Type B pancreatic cell (in vitro differentiated cells): Measurements from ENCODE around the gene DOCK4. TPM values are rescaled to one million over a fixed set of nuclear protein-coding genes. Genes with fewer than 3 reads are reported as not detected.

Experiments used
- DNase-seq: peaks from one replicate; pipeline ENCODE4 v3.0.0; 2021; ENCODE audit warnings: mixed read lengths; ENCODE audit not compliant: unreplicated experiment; ENCODE audit errors: extremely low spot score
- H3K27ac Mint-ChIP-seq: 2 replicates; pipeline ENCODE4 v1.8.0; 2021; ENCODE audit warnings: mild to moderate bottlenecking, mixed read lengths
- H3K27me3 Mint-ChIP-seq: 2 replicates; pipeline ENCODE4 v1.8.0; 2021; ENCODE audit warnings: mixed read lengths
- H3K36me3 Mint-ChIP-seq: 2 replicates; pipeline ENCODE4 v1.8.0; 2021; ENCODE audit warnings: mixed read lengths
- H3K4me1 Mint-ChIP-seq: one replicate; pipeline ENCODE4 v1.8.0; 2021; ENCODE audit warnings: mixed read lengths; ENCODE audit not compliant: unreplicated experiment
- H3K4me3 Mint-ChIP-seq: 2 replicates; pipeline ENCODE4 v1.8.0; 2021; ENCODE audit warnings: mild to moderate bottlenecking, mixed read lengths
- H3K9me3 Mint-ChIP-seq: 2 replicates; pipeline ENCODE4 v1.8.0; 2021; ENCODE audit warnings: mixed read lengths
- total RNA-seq: library from RNA; stranded (reverse); gene quantifications from 2 replicates; pipeline ENCODE4 v1.2.1, GENCODE V29; 2021; ENCODE audit warnings: low replicate concordance
- TF ChIP-seq, protein P1 (sequence below): fragments of 200-600 bp; sonication (generic); conservative IDR thresholded peaks from 2 replicates; pipeline ENCODE4 v1.5.0; 2021; ENCODE audit warnings: antibody characterized with exemption, mild to moderate bottlenecking

DOCK4 gene
- total RNA-seq, 1 donor from 2014 or later, result 24.6 TPM

GRCh38 chr7:112225006-112225405 lies 18.8 kb upstream of the DOCK4 start:
- peaks cover 9% of the 10 kb centered on the region for H3K9me3 Mint-ChIP-seq
- TF ChIP-seq, protein P1, sequence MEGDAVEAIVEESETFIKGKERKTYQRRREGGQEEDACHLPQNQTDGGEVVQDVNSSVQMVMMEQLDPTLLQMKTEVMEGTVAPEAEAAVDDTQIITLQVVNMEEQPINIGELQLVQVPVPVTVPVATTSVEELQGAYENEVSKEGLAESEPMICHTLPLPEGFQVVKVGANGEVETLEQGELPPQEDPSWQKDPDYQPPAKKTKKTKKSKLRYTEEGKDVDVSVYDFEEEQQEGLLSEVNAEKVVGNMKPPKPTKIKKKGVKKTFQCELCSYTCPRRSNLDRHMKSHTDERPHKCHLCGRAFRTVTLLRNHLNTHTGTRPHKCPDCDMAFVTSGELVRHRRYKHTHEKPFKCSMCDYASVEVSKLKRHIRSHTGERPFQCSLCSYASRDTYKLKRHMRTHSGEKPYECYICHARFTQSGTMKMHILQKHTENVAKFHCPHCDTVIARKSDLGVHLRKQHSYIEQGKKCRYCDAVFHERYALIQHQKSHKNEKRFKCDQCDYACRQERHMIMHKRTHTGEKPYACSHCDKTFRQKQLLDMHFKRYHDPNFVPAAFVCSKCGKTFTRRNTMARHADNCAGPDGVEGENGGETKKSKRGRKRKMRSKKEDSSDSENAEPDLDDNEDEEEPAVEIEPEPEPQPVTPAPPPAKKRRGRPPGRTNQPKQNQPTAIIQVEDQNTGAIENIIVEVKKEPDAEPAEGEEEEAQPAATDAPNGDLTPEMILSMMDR, result no peak

DNA sequence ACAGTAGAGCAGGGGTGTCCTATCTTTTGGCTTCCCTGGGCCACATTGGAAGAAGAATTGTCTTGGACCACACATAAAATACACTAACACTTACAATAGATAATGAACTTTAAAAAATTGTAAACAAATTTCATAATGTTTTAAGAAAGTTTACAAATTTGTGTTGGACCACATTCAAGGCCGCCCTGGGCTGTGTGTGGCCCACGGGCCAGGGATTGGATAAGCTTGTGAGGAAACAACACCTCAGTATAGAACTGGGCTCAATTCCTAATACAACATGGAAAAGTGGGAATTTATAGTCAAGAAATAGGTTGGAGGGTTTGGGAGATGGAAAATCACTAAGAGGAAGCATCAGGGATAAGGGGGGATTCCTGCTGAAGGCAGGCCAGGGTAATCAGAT lies 18.0 kb upstream of the DOCK4 start:
- Mint-ChIP-seq H3K9me3 (peaks cover 6% of the 10 kb centered on the region), H3K4me1 (peaks cover 5% of the 10 kb centered on the region), H3K27me3 (no peaks in the 10 kb centered on the region), H3K4me3 (no peak overlapping the region), H3K36me3 (peaks cover 28% of the 10 kb centered on the region), H3K27ac (no peak overlapping the region)
- TF ChIP-seq, protein P1, result no peak
- no peak for DNase-seq

More at GRCh38 chr7:112225006-112225405, 18.8 kb upstream of the DOCK4 start:
- no peak for DNase-seq
- Mint-ChIP-seq H3K27me3 (no peaks in the 10 kb centered on the region), H3K27ac (no peak overlapping the region), H3K4me3 (no peak overlapping the region), H3K36me3 (peaks cover 26% of the 10 kb centered on the region), H3K4me1 (peaks cover 5% of the 10 kb centered on the region)

DNA sequence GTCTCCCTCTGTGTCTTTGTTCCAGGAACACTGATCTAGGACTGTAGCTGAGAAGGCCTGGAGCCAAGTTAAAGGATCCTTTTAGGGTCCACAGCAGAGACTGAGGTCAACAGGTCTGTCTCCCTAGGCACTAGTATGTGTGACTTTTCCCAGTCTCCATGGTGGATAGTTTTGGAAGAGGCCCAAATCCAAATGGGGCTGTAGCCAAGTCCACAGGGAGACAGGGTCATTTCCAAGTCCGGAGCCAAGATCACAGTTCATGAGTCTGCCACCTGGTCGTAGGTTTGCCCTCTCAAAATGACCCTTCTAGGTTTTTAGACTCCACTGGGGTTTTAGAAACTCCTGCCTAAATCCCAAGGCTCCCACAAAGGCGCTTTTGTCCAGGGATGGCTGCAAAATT lies 17.1 kb upstream of the DOCK4 start:
- Mint-ChIP-seq H3K27me3 (no peaks in the 10 kb centered on the region), H3K4me1 (peaks cover 5% of the 10 kb centered on the region)

DNA sequence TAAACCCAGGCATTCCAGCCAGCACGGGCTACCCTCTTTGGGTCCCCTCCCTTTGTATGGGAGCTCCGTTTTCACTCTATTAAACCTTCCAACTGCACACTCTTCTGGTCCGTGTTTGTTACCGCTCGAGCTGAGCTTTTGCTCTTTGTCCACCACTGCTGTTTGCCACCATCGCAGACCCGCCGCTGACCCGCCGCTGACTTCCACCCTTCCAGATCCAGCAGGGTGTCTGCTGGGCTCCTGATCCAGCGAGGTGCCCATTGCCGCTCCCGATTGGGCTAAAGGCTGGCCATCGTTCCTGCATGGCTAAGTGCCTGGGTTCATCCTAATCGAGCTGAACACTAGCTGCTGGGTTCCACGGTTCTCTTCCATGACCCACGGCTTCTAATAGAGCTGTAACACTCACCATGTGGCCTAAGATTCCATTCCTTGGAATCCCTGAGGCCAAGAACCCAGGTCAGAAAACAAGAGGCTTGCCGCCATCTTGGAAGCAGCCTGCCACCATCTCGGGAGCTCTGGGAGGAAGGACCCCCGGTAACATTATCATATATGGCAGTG lies 14.8 kb upstream of the DOCK4 start:
- Mint-ChIP-seq H3K36me3 (peaks cover 30% of the 10 kb centered on the region), H3K27me3 (no peaks in the 10 kb centered on the region), H3K27ac (no peak overlapping the region), H3K4me1 (peaks cover 2% of the 10 kb centered on the region), H3K4me3 (no peak overlapping the region), H3K9me3 (peaks cover 9% of the 10 kb centered on the region)
- TF ChIP-seq, protein P1, result no peak
- no peak for DNase-seq

More for the DNA sequence above, 17.1 kb upstream of the DOCK4 start:
- Mint-ChIP-seq H3K27ac (no peak overlapping the region), H3K4me3 (no peak overlapping the region), H3K9me3 (peaks cover 9% of the 10 kb centered on the region), H3K36me3 (peaks cover 33% of the 10 kb centered on the region)
- no peak for DNase-seq
- TF ChIP-seq, protein P1, result no peak

DNA sequence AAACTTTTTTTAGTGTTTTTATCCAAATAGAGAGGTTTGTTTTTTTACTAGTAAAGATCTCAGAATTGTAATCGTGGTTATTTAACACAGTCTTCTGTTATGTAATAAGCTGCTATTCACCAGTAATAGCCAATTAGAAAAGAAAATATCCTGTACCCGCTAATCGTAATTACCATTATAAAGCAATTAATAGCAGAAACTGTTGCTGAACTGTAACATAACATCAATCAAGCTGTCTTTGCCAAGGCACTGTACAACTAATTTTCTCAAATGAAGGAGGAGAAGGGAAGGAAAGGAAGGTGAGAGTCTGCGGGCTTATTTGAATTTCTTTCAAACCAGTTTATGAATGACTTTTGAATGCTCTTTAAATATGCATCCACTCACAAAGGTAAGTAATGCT lies 9.6 kb upstream of the DOCK4 start:
- peaks cover 14% of the 10 kb centered on the region for H3K4me1 Mint-ChIP-seq

More for the DNA sequence above, 9.6 kb upstream of the DOCK4 start:
- TF ChIP-seq, protein P1, result no peak
- Mint-ChIP-seq H3K27ac (no peak overlapping the region), H3K27me3 (no peaks in the 10 kb centered on the region), H3K4me3 (no peak overlapping the region), H3K36me3 (peaks cover 15% of the 10 kb centered on the region), H3K9me3 (peaks cover 13% of the 10 kb centered on the region)
- DNase-seq, result no peak
